ENCODE results near the gene HMCN2.

GRCh38 chr9:130418776-130419175 lies 153.2 kb downstream of the HMCN2 start:
- TF ChIP-seq POLR2AphosphoS5 (IDR thresholded peaks at IDR 0.05) (no peak), POLR2A (IDR thresholded peaks at IDR 0.05) (no peak), EP300 (IDR thresholded peaks at IDR 0.05) (no peak)
- TF ChIP-seq, protein P1, sequence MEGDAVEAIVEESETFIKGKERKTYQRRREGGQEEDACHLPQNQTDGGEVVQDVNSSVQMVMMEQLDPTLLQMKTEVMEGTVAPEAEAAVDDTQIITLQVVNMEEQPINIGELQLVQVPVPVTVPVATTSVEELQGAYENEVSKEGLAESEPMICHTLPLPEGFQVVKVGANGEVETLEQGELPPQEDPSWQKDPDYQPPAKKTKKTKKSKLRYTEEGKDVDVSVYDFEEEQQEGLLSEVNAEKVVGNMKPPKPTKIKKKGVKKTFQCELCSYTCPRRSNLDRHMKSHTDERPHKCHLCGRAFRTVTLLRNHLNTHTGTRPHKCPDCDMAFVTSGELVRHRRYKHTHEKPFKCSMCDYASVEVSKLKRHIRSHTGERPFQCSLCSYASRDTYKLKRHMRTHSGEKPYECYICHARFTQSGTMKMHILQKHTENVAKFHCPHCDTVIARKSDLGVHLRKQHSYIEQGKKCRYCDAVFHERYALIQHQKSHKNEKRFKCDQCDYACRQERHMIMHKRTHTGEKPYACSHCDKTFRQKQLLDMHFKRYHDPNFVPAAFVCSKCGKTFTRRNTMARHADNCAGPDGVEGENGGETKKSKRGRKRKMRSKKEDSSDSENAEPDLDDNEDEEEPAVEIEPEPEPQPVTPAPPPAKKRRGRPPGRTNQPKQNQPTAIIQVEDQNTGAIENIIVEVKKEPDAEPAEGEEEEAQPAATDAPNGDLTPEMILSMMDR (IDR thresholded peaks at IDR 0.05) = no peak

All from stomach (tissue), 4 donors.